Naive B cell (primary cell): ENCODE data around the gene ATP6AP1. TPM values are rescaled to one million over a fixed set of nuclear protein-coding genes. Genes with fewer than 3 reads are reported as not detected.
A peak's percentile ranks its signal among the peaks of the same experiment; 100 is the strongest.

Source experiments
- ATAC-seq, 2 donors: fragments of 150-1000 bp; cut with Tn5 transposase; 2 replicates each; pipeline ENCODE4 v1.10.0; 2021; ENCODE audit warnings: low read depth in 2 of 2, mild to moderate bottlenecking in 2 of 2, moderate library complexity in 2 of 2
- DNase-seq: peaks from one replicate; pipeline ENCODE4 v3.0.0; 2022
- H3K27ac Mint-ChIP-seq, 6 donors: one replicate each; pipeline ENCODE4 v1.8.0; 2020 to 2022; ENCODE audit warnings: mild to moderate bottlenecking in 6 of 6, mixed read lengths in 6 of 6, moderate library complexity in 5 of 6, inconsistent platforms in 2 of 6
- H3K27me3 Mint-ChIP-seq, 3 donors: one replicate each; pipeline ENCODE4 v1.8.0; 2021 to 2022; ENCODE audit warnings: mixed read lengths in 3 of 3, mild to moderate bottlenecking in 1 of 3
- H3K36me3 Mint-ChIP-seq, 2 donors: one replicate each; pipeline ENCODE4 v1.8.0; 2020 to 2022; ENCODE audit warnings: mixed read lengths in 2 of 2, inconsistent platforms in 1 of 2, mild to moderate bottlenecking in 1 of 2
- H3K4me1 Mint-ChIP-seq, 3 donors: one replicate each; pipeline ENCODE4 v1.8.0; 2020 to 2022; ENCODE audit warnings: mixed read lengths in 3 of 3, inconsistent platforms in 1 of 3, mild to moderate bottlenecking in 1 of 3, moderate library complexity in 1 of 3
- H3K4me3 Mint-ChIP-seq, 8 donors: one replicate each; pipeline ENCODE4 v1.8.0; 2020 to 2022; ENCODE audit warnings: mild to moderate bottlenecking in 8 of 8, mixed read lengths in 8 of 8, moderate library complexity in 8 of 8, inconsistent platforms in 2 of 8
- H3K9me3 Mint-ChIP-seq, 7 donors: one replicate each; pipeline ENCODE4 v1.8.0; 2020 to 2022; ENCODE audit warnings: mixed read lengths in 7 of 7, mild to moderate bottlenecking in 5 of 7, inconsistent platforms in 2 of 7, moderate library complexity in 1 of 7
- polyA plus RNA-seq, 6 donors: library from polyadenylated mRNA; unstranded; fragments of 300-500 nt; fragmentation: Illumina TruSeq; gene quantifications; one replicate each; pipeline ENCODE4 v1.2.3, GENCODE V29; 2021; ENCODE audit warnings: low read depth in 6 of 6

ATP6AP1 gene
- polyA plus RNA-seq, 6 donors from 2014 or later, result 81.8 to 173 (median 88.7) TPM

GRCh38 chrX:154466907-154467306 is 38.4 kb downstream of the ATP6AP1 start:
- Mint-ChIP-seq H3K36me3 (no peaks in the 10 kb centered on the region), H3K27ac (no peak overlapping the region), H3K27me3 (no peaks in the 10 kb centered on the region), H3K9me3 (peaks cover 0 to 2% (median 0%) of the 10 kb centered on the region in 7 donors), H3K4me3 (no peak overlapping the region), H3K4me1 (peaks cover 0 to under 1% (median under 1%) of the 10 kb centered on the region in 3 donors)
- no peak for ATAC-seq
- no peak for DNase-seq

GRCh38 chrX:154467556-154467955 is 39.1 kb downstream of the ATP6AP1 start:
- Mint-ChIP-seq H3K36me3 (no peaks in the 10 kb centered on the region), H3K27me3 (no peaks in the 10 kb centered on the region), H3K4me1 (no peaks in the 10 kb centered on the region)

GRCh38 chrX:154468217-154468616 is 39.7 kb downstream of the ATP6AP1 start:
- no peak overlapping the region for H3K27ac Mint-ChIP-seq
- no peaks in the 10 kb centered on the region for H3K9me3 Mint-ChIP-seq
- no peak overlapping the region for H3K4me3 Mint-ChIP-seq
- H3K36me3 Mint-ChIP-seq, result no peaks in the 10 kb centered on the region
- H3K27me3 Mint-ChIP-seq, result no peaks in the 10 kb centered on the region
- ATAC-seq, result no peak
- DNase-seq, result no peak
- H3K4me1 Mint-ChIP-seq, result no peaks in the 10 kb centered on the region

More at GRCh38 chrX:154467556-154467955, 39.1 kb downstream of the ATP6AP1 start:
- no peak overlapping the region for H3K4me3 Mint-ChIP-seq
- H3K27ac Mint-ChIP-seq, result no peak overlapping the region
- no peak for DNase-seq
- peaks cover 0 to 2% (median 0%) of the 10 kb centered on the region in 7 donors for H3K9me3 Mint-ChIP-seq
- no peak for ATAC-seq

GRCh38 chrX:154469114-154469513 is 40.6 kb downstream of the ATP6AP1 start:
- no peaks in the 10 kb centered on the region for H3K9me3 Mint-ChIP-seq

GRCh38 chrX:154469880-154470279 is 41.4 kb downstream of the ATP6AP1 start:
- no peaks in the 10 kb centered on the region for H3K36me3 Mint-ChIP-seq
- ATAC-seq (no peak), DNase-seq (no peak)
- H3K27ac Mint-ChIP-seq, result no peak overlapping the region
- H3K27me3 Mint-ChIP-seq, result no peaks in the 10 kb centered on the region
- H3K9me3 Mint-ChIP-seq, result no peaks in the 10 kb centered on the region
- no peak overlapping the region for H3K4me3 Mint-ChIP-seq
- peaks cover 0 to 2% (median 0%) of the 10 kb centered on the region in 3 donors for H3K4me1 Mint-ChIP-seq

More at GRCh38 chrX:154469114-154469513, 40.6 kb downstream of the ATP6AP1 start:
- Mint-ChIP-seq H3K4me3 (no peak overlapping the region), H3K36me3 (no peaks in the 10 kb centered on the region), H3K4me1 (peaks cover 0 to 2% (median 0%) of the 10 kb centered on the region in 3 donors), H3K27ac (no peak overlapping the region), H3K27me3 (no peaks in the 10 kb centered on the region)
- no peak for ATAC-seq
- DNase-seq, result no peak

- H3K36me3 Mint-ChIP-seq, result no peaks in the 10 kb centered on the region
- no peaks in the 10 kb centered on the region for H3K9me3 Mint-ChIP-seq
- H3K27ac Mint-ChIP-seq, result no peak overlapping the region
- no peaks in the 10 kb centered on the region for H3K27me3 Mint-ChIP-seq
- peaks cover 0 to 2% (median 0%) of the 10 kb centered on the region in 3 donors for H3K4me1 Mint-ChIP-seq
- no peak overlapping the region for H3K4me3 Mint-ChIP-seq
- no peak for DNase-seq
- ATAC-seq, result no peak
Measured at GRCh38 chrX:154470434-154470833, 42.0 kb downstream of the ATP6AP1 start.

- Mint-ChIP-seq H3K27me3 (no peaks in the 10 kb centered on the region), H3K27ac (no peak overlapping the region), H3K4me3 (no peak overlapping the region), H3K36me3 (no peaks in the 10 kb centered on the region), H3K4me1 (peaks cover 0 to 2% (median 0%) of the 10 kb centered on the region in 3 donors), H3K9me3 (no peaks in the 10 kb centered on the region)
- DNase-seq, result no peak
- no peak for ATAC-seq
Measured at GRCh38 chrX:154470914-154471568, 42.6 kb downstream of the ATP6AP1 start.

GRCh38 chrX:154471839-154472684 is 43.6 kb downstream of the ATP6AP1 start:
- H3K4me3 Mint-ChIP-seq, result no peak overlapping the region
- no peaks in the 10 kb centered on the region for H3K27me3 Mint-ChIP-seq
- H3K36me3 Mint-ChIP-seq, result no peaks in the 10 kb centered on the region
- H3K27ac Mint-ChIP-seq, result no peak overlapping the region
- H3K9me3 Mint-ChIP-seq, result no peaks in the 10 kb centered on the region
- peaks cover 0 to 6% (median 0%) of the 10 kb centered on the region in 3 donors for H3K4me1 Mint-ChIP-seq
- DNase-seq (no peak), ATAC-seq (no peak)

GRCh38 chrX:154472685-154473632 is 44.5 kb downstream of the ATP6AP1 start:
- H3K9me3 Mint-ChIP-seq, result no peaks in the 10 kb centered on the region
- H3K4me3 Mint-ChIP-seq, result no peak overlapping the region
- no peak for ATAC-seq
- no peaks in the 10 kb centered on the region for H3K36me3 Mint-ChIP-seq
- H3K27me3 Mint-ChIP-seq, result no peaks in the 10 kb centered on the region
- H3K27ac Mint-ChIP-seq, result peak overlapping the region in 2 of 6 donors; percentile 18 to 93
- DNase-seq, result no peak
- peaks cover 0 to 8% (median 0%) of the 10 kb centered on the region in 3 donors for H3K4me1 Mint-ChIP-seq

- DNase-seq (no peak), ATAC-seq (no peak)
- H3K9me3 Mint-ChIP-seq, result peaks cover 0 to 1% (median 0%) of the 10 kb centered on the region in 7 donors
- H3K36me3 Mint-ChIP-seq, result no peaks in the 10 kb centered on the region
- no peak overlapping the region for H3K4me3 Mint-ChIP-seq
- H3K27me3 Mint-ChIP-seq, result no peaks in the 10 kb centered on the region
- peaks cover 0 to 12% (median 4%) of the 10 kb centered on the region in 3 donors for H3K4me1 Mint-ChIP-seq
- H3K27ac Mint-ChIP-seq, result peak overlapping the region in 2 of 6 donors; percentile 22 to 58
Measured at GRCh38 chrX:154473683-154474082, 45.2 kb downstream of the ATP6AP1 start.

- H3K27me3 Mint-ChIP-seq, result no peaks in the 10 kb centered on the region
- DNase-seq (no peak), ATAC-seq (no peak)
- H3K4me3 Mint-ChIP-seq, result peak overlapping the region in 1 of 8 donors; percentile 83
- H3K9me3 Mint-ChIP-seq, result peaks cover 0 to 1% (median 0%) of the 10 kb centered on the region in 7 donors
- peak overlapping the region in 2 of 6 donors; percentile 42 to 94 for H3K27ac Mint-ChIP-seq
- peaks cover 7 to 19% (median 8%) of the 10 kb centered on the region in 3 donors for H3K4me1 Mint-ChIP-seq
- H3K36me3 Mint-ChIP-seq, result no peaks in the 10 kb centered on the region
Measured at GRCh38 chrX:154476821-154477220, 48.3 kb downstream of the ATP6AP1 start.

- Mint-ChIP-seq H3K9me3 (peaks cover 0 to 1% (median 0%) of the 10 kb centered on the region in 7 donors), H3K27me3 (no peaks in the 10 kb centered on the region), H3K4me3 (peak overlapping the region; percentile 79 to 93 (median 85)), H3K36me3 (no peaks in the 10 kb centered on the region), H3K27ac (peak overlapping the region in 4 of 6 donors; percentile 79 to 98 (median 88)), H3K4me1 (peaks cover 14 to 26% (median 15%) of the 10 kb centered on the region in 3 donors)
- ATAC-seq, result no peak
- no peak for DNase-seq
Measured at GRCh38 chrX:154477891-154478477, 49.5 kb downstream of the ATP6AP1 start.
